GM19043 (cell line): ENCODE data around the gene ERC2.

ENCODE experiments used
- ATAC-seq: cut with Tn5 transposase; IDR thresholded peaks from one replicate; pipeline ENCODE4 v1.9.1; 2021; ENCODE audit warnings: low read depth; ENCODE audit not compliant: unreplicated experiment

Gene ERC2

DNA sequence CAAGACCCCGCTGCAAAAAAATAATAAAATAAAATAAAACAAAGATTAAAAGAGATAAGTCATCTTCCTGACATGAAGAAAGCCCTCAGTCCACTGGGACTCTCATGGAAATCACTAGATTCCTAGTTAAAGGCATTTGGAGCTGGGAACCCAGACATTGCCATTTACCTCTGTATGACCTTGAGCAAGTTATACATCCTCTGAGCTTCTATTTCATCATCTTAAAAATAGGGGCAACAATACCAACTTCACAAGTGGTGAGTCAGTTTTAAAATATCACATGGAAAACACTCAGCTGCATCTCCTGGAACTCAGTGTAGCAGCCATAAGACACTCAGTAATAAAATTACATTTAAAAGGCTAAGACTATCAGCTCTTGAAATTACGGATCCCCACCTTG is 334.8 kb downstream of the ERC2 start:
- no peak for ATAC-seq

DNA sequence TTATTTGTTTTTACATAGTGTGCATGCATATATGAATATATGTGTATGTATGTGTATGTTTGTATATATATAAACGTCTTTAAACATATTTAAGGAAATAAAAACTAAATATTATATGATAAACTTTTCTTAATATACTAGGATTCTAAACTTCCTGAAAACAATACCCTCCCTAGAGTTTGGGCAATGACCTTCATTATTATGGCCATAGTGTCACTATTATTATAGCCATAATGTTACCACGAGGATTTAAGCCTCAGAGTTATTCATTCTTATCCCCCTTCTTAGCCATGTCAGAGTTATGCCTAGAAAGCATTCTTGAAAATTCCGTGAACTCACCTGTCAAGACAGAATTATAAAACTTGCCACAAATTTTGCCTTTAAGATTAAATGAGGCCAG is 335.5 kb downstream of the ERC2 start:
- ATAC-seq, result no peak

DNA sequence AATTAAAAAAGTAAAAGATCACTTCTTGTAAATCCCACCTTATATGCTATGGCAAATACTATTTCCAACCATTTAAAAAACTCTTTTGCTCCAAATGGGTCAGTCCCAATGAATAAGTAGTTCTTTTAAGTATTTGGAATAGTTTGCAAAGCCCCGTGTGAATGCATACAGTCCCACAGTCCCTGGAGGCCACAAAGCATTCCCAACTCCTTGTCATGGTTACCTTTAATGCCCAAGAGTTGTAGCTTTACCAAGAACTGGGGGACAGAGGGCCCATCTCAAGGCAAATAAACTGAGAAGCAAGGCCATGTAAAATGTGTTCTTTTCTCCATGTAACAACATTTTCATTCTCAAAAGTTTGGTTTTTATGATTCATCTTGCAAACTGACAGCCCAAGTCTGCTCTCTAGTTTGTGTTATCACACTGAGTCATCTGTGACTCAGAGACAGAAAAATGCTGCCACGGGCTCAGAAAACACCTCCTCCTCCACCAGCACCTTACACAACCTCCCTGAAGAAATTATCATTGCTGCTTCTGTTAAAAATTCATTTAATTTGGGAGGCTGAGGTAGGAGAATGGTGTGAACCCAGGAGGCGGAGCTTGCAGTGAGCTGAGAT is 336.2 kb downstream of the ERC2 start:
- no peak for ATAC-seq

DNA sequence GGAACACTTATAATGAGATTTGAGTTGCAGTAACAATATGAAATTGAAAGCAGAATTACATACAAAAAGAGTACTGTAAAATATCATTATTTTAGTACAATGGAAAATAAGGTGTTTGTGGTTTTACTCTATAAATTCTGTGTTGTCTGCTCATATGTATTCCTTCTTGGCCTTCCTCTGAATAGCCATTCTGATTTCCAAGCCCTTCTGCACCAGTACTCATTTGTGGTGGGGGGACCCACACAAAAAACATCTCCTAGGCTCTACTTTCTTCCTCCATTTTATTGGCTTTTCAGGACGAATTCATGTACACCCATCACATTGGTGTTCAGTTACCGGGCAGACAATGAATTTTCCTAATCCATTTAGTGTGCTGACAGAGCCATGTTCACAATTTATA is 338.2 kb downstream of the ERC2 start:
- no peak for ATAC-seq

DNA sequence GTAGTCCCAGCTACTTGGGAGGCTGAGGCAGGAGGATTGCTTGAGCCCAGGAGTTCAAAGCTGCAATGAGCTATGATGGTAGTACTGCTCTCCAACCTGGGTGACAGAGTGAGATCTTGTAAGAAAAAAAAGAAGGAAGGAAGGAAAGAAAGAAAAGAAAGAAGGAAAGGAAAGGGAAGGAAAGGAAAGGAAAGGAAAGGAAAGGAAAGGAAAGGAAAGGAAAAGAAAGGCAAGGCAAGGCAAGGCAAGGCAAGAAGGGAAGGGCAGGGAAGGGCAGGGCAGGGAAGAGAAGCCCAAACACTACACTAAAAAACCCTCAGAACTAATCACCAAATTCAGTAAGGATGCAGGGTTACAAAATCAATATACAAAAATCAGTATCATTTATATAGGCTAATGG is 341.6 kb downstream of the ERC2 start:
- ATAC-seq, result no peak

DNA sequence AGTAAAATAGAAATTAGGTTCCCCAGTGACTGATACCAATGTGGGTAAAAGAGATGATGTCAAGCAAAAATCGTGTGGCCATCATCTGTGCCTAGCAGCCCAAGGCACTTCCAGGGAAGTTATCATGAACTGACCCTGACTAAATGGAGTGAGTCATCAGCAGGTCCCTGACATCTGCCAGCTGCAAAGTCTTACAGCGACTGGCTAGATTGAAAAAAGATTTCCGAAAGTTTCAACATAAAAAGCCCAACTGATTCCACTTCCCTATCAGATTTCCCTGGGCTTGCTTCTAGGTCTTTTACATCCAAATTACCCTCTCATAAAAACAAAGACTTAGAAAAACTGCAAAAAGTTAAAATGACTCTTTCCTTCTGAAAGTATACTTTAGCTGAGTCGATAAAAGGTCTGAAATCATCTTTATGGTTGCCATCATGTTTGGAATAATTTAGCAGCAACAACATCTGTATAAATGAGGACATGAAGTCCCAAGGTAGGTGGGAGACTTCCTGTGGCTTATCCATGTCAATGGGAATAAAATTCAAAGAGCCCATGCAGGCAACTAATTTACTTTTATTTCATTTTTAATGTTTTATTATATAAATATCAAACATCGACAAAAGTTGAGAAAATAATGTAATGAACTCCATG is 342.8 kb downstream of the ERC2 start:
- ATAC-seq, result no peak

DNA sequence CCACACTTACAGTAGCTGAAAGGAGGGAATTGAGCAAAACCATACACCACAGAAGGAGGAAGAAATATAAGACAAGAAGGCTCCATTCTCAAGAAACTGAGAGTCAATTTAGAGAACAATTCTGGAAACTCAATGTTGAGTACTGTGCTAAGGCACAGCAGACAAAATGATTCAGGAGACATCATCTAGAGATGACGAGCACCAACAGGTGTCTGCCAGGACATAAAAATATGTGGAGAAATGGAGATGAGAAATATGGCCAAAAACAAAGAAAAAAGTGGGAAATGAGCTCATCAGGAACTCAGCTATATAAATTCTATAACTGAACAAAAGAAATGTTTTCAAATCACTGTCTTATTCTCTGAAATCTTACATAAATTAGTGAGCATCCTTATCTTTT is 343.7 kb downstream of the ERC2 start:
- ATAC-seq, result no peak

DNA sequence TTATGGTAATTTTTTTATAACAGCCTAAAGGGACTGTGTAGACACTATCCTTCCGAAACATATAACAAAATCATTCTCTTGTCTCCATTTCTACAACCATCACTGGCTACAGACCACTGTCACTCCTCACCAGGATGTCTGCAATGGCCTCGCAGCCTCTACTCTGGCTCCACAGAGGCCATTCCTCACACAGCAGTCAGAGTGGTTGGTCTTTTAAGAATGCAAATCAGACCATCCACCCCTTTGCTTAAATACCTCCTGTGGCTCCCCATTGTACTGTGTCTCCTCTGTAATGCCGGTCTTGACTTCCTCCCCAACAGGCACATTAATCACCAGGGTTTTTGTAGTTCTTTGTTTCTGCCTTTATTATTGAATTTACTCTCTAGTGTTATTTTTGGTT is 344.8 kb downstream of the ERC2 start:
- no peak for ATAC-seq

DNA sequence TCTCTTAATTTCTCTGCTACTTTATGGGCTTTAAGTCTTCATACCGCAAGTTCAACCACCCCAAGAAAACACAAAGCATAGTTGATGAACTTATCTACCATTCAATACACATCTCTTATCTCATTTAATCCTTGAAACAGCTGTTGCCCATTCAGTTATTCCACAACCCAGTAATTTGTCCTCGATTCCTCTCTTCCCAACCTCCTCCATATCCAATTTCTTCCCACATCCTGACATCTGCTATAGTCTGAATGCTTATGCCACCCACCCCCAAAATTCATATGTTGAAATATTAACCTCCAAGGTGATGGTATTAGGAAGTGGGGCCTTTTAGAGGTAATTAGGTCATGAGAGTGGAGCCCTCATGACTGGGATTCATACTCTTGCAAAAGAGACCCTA is 345.4 kb downstream of the ERC2 start:
- ATAC-seq, result no peak

DNA sequence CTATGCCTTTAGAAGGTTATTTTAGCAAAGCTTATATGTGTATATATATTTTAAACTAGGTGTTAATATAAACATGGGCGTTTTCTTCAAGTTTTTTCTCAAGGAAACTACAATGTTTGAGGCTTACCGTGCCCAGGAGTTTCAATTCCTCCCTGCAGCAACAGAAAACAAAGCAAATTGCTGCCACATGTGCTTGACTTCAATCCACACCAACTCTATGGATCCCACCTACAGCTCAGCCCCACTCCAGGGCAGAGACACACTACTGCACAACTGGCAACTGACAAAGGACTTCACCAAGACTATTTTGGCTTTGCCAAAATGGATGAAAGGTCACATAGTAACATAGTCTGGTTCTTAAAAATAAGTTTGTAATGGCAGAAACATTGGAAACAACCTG is 346.6 kb downstream of the ERC2 start:
- no peak for ATAC-seq

DNA sequence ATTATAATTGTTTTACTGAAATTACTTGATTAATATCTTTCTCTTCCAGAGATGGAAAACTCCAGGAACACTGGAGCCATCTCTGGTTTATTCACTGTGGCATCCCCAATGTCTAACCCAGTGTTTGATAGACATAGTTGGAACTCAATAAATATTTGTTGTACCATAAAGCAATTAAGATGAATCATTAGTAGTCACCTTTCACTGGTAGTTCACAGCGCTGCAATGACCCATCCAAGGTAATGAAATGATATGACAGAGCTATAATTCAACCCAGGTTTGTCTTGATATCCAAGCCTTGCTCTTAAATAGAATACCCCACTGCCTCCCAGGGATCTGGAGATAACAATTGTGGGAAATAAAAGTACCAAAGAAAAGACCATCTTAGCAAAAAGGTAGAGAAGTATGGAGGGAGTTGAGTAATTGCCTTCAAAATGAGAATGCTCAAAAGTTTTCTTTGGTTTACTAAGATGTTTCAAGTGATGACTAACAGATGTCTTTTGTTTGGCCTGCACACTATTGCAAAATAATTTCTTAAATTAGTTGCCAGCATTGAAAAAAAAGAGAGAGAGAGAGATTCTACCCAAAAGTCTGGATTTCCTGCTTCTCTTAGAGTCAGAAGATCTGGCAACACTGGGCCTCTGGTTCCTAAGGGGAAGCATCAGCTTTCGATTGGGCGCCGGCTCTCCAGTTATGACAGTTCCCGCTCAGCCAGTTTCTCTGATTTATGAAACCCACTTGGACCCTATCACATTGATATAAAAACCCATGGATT is 348.5 kb downstream of the ERC2 start:
- ATAC-seq, result no peak

DNA sequence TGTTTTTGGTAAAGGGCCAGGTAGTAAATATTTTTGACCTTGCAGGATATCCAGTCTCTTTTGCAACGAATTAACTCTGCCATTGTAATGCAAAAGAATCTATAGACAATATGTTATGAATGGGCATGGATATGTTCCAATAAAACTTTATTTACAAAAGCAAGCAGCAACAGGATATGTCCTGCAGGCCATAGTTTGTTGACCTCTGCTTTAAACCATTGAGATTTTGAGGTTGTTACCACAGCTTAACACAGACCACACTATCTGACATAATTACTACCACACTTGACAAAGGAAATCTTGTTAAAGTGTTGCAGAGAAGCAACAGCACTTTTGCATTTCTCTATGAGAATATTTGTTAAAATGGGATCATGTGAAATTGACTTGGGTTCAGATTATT is 349.3 kb downstream of the ERC2 start:
- ATAC-seq, result no peak

DNA sequence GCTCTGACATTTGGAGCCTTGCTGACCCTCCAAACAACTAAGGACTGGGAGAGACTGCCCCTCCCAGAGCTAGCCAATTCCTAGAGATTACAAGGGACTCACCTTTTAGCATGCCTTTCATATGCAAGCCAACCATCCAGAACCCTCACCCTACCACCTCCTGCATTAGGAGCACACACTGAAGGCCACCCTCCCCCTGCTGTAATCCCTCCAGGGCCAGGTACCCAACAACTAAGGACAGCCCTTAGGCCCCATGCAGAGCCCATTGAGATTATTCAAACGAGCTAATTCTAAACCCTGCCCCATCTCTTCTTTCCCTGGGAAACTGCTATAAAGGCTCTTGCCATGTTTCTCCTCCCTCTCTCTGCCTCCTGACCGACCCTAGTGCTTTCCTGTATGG is 352.6 kb downstream of the ERC2 start:
- ATAC-seq, result no peak

DNA sequence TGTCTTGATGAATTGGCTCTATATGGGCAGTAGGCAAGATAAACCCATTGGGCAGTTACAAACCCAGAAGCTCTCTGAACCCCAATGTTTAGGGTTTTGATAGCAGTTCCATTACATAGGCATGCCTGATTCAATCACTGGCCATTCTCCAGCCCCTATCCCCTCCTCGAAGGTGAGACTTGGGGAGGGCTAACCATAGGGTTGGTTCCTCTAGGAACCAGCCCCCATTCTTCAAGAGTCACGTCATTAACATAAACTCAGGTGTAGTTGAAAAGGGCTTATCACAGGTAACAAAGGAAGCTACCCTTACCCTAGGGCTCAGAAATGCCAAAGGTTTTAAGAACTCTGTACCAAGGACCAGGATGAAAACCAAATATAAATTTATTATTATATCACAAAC is 353.1 kb downstream of the ERC2 start:
- no peak for ATAC-seq

DNA sequence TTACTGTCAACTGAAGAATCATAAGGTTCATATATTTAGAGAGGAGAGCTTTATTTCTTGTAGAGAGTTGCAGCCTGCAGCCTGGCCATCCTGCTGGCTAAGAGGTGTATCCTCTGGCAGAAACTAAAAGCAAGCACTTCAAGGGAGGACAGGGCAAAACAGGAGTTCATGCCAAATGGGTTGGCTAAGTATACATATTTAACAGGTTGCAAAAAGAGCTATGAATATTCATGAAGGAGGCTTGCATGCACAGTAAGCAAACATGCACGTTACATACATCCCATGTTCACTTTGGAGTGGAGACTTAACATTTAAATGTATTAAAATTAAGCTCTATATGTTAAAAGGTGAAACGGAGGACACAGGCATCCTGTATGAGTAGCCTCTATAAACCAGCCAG is 354.4 kb downstream of the ERC2 start:
- no peak for ATAC-seq

DNA sequence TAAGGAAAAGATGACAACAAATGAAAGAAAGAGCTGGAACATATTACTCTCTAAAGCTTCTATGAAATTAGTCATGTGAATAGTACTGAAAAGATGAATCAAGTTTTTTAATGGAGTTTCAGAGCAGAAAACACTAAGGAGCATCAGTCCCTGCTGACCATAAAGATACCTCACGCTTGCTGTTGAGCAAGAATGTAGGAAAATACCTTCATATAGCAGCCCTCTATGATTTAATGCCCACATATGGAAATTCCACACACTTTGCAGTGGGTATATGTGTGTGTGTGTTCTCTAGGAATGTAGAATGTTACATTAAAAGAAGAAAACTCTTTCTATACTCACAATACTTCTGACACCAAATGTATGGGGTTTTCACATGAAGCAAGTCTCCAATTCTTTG is 355.0 kb downstream of the ERC2 start:
- no peak for ATAC-seq

DNA sequence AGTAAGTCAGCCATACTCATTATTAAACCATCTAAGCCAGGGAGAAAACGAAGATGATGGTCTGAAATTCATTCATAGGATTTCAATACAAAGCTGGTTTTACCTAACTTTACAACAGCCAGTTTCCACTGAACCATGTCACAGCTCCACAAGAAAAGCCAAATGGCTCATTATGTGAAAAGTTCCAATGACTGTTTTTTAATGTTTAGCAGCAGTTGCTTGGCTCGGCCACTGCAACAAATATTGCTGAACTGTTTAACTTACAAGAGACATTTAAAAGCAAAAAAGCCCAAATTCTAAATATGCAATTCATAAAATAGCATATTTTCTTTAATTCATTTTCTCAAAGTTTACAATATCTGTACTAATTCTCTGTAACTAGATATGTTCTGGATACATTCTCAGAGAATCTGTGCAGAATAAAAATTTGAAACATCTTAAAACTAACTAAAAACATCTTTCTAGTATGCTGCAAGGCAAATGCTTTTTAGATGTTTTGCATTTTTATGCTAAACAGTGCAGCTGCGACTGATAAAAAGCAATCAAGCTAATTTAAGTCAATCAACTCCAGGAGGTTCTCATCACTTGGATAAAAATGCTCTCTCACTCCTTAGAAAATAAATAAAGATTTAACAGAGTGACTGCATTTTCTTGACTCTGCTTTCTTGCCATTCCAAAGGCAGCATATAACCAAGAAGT is 356.5 kb downstream of the ERC2 start:
- no peak for ATAC-seq

DNA sequence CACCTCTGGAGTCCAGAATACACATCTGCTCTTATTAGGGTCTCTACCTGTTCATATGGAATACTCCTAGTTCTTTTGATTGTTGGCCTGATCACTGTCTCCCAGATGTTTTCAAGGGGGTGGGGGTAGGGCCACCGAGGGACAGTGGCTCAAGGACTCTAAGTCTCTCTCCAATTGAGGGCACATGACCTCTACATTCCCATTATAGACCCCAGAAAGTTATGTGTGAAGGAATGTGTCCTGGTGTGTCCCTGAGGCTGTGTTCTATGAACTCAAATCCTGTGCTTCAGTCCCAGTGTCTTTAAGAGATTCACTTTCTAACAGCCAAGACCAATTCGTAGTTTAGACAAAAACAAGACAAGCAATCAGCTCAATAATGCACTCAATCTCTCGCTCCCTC is 357.4 kb downstream of the ERC2 start:
- ATAC-seq, result no peak

DNA sequence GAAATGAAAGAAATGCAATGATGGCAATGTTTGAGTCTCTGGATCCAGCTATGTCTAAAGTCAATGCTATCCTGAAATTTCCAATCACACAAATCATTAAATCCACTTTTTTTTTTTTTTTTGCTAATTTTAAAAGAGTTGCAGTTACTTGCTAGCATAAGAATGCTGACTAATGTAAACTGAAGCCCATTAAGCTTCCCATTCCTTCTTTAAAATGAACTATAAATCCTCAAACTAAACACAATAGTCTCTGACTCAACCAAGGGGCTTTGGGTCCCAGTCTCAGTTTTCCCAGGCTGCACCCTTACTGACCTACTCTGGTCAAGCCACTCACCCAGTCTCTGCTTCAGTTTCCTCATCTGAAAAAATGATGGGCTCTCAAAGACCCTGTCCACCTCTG is 361.1 kb downstream of the ERC2 start:
- ATAC-seq, result no peak

DNA sequence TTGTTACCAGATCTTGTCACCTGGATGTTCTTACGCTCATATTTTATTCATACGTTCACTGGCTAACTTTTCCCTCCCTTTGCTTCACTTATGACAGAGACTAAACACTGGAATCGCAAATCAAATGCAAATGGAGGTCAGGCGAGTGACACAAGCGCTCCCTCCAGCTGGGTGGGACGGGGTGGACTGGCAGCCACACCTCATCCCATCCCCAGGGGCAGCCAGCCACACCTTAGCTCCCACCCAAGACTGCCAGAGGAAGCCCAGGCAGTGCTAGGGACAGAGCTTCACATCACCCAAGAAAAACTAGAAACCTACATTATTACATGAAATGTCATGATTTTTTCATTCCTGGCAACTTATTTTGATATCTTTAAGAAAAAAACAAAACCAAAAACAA is 366.2 kb downstream of the ERC2 start:
- no peak for ATAC-seq

DNA sequence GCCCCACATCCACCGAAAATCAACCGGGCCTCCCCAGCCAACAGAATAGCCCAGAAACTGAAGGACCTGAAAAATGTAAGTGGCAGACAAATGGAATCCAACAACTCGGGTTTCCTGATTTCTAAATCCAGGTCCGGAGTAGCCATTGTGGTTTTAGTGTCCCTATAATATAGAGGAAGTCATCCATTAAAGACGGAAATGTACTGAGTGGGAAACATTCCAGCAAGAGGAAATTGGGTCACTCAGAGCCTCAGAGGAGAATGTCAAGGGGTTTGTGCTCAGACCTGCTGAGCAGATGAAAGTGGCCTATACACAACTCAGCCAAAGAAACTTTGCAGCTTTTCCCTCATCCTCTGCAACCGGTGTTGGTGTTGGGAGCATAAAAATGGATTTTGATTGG is 366.7 kb downstream of the ERC2 start:
- ATAC-seq, result no peak

DNA sequence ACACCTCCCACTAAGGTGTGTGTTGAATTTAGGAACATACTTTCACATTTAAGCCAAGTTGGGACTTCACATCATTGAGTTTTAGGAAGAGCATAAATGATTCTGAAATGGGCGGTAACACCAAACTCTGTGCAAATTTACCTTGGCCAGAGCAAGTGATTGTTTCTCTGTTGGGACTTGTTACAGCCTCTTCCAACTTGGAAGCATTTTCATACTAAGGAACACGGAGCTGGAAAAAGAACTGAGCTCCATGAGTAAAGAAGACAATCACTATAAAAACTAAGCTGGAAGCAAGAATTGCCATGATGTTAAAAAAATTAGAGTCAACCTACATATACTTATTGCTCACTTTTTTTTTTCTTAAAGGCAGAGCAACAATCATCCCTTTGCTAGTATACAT is 371.3 kb downstream of the ERC2 start:
- ATAC-seq, result no peak
